ENCODE data around the gene GHR.

The GHR gene

GRCh38 chr5:42467572-42467971 is 44.3 kb downstream of the GHR start:
- DNase-seq: no peak

GRCh38 chr5:42467981-42468524 is 44.8 kb downstream of the GHR start:
- DNase-seq: no peak

- no peak for DNase-seq
Observed at GRCh38 chr5:42483472-42484154, 60.4 kb downstream of the GHR start.

GRCh38 chr5:42487077-42487476 is 63.8 kb downstream of the GHR start:
- DNase-seq: no peak

GRCh38 chr5:42487821-42488220 is 64.6 kb downstream of the GHR start:
- DNase-seq: no peak

- no peak for DNase-seq
Observed at GRCh38 chr5:42490831-42491230, 67.6 kb downstream of the GHR start.

GRCh38 chr5:42491699-42492098 is 68.5 kb downstream of the GHR start:
- no peak for DNase-seq

- DNase-seq: no peak
Observed at GRCh38 chr5:42492974-42493373, 69.7 kb downstream of the GHR start.

GRCh38 chr5:42494414-42494813 is 71.2 kb downstream of the GHR start:
- DNase-seq: no peak

GRCh38 chr5:42495914-42496313 is 72.7 kb downstream of the GHR start:
- DNase-seq: no peak

- no peak for DNase-seq
Observed at GRCh38 chr5:42496397-42497156, 73.3 kb downstream of the GHR start.

GRCh38 chr5:42498000-42498399 is 74.8 kb downstream of the GHR start:
- DNase-seq: no peak

- no peak for DNase-seq
Observed at GRCh38 chr5:42499016-42499415, 75.8 kb downstream of the GHR start.

- DNase-seq: no peak
Observed at GRCh38 chr5:42500003-42500599, 76.9 kb downstream of the GHR start.

GRCh38 chr5:42502613-42503470 is 79.6 kb downstream of the GHR start:
- DNase-seq: no peak

GRCh38 chr5:42506662-42507061 is 83.4 kb downstream of the GHR start:
- no peak for DNase-seq

- DNase-seq: no peak
Observed at GRCh38 chr5:42507451-42508097, 84.3 kb downstream of the GHR start.

GRCh38 chr5:42513246-42513645 is 90.0 kb downstream of the GHR start:
- no peak for DNase-seq

GRCh38 chr5:42514754-42515153 is 91.5 kb downstream of the GHR start:
- peak; percentile 24 for DNase-seq

GRCh38 chr5:42515504-42515903 is 92.3 kb downstream of the GHR start:
- DNase-seq: no peak

GRCh38 chr5:42516282-42517042 is 93.2 kb downstream of the GHR start:
- no peak for DNase-seq

GRCh38 chr5:42517164-42517563 is 93.9 kb downstream of the GHR start:
- DNase-seq: no peak

Measured in hematopoietic multipotent progenitor cell treated with erythropoietin and hydrocortisone succinate and interleukin-3 and kit ligand, for 6 days (in vitro differentiated cells).